HG03575 (cell line): ENCODE data around the gene TMEM184C.
A peak's percentile ranks its signal among the peaks of the same experiment; 100 is the strongest.

Experiments used
- ATAC-seq: cut with Tn5 transposase; IDR thresholded peaks from one replicate; pipeline ENCODE4 v1.9.1; 2021; ENCODE audit not compliant: unreplicated experiment, insufficient number of reproducible peaks, low FRiP score; ENCODE audit errors: extremely low read depth

TMEM184C gene

DNA sequence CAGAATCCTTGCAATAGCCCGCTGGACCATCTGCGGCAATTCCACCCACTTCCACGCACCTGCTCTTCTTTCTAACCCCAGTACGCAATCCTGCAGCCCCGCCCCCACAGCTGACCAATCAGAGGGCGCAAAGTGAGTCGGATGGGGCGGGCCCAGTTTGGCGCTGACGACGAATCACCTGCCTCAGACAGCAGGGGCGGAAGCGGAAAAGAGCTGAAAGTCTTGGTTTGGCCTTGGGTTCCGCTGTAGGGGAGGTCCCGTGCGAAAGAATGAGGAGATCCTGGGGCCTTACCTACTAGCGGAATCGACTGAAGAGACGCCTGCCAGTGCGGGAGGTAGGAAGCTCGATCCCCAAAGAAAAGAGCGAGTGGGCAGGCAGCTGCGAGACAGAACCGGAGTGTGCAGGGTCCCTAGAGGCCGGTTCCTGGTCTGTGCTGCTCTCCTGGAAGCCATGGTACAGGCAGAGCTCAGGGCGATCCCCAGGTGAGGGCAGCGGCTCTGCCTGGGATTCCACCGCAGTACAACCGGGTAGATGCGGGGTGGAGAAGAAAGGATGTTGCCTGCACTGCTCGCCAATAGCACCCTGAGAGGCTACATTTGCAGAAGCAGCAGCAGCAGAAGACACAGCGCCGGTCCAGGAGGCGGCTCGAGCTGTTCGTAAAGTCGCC lies at the start of gene TMEM184C:
TMEM184C (plus strand) TSS at position 225 of the 668 bp plus-strand sequence. CDS start 560 bp downstream, outside the sequence.
- ATAC-seq = peak; percentile 99

DNA sequence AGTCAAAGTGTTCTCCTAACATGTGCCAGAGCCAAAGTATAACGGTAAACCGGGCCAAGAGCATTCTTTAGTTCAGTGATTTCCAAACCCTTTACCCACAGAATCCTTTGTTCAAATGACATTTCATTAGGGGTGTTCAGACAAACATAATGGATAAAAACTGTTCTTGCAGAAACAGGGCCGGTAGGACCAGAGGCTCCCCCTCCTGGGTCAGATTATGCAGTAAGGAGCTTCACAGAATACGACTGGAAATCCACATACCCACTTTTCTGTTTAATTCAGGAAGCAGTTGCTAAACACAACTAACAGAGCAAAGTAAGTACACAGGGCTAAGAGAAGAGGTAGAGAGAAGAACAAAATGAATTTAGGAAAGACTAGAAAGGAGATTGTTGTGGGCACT lies 46.6 kb upstream of the TMEM184C start:
- no peak for ATAC-seq

DNA sequence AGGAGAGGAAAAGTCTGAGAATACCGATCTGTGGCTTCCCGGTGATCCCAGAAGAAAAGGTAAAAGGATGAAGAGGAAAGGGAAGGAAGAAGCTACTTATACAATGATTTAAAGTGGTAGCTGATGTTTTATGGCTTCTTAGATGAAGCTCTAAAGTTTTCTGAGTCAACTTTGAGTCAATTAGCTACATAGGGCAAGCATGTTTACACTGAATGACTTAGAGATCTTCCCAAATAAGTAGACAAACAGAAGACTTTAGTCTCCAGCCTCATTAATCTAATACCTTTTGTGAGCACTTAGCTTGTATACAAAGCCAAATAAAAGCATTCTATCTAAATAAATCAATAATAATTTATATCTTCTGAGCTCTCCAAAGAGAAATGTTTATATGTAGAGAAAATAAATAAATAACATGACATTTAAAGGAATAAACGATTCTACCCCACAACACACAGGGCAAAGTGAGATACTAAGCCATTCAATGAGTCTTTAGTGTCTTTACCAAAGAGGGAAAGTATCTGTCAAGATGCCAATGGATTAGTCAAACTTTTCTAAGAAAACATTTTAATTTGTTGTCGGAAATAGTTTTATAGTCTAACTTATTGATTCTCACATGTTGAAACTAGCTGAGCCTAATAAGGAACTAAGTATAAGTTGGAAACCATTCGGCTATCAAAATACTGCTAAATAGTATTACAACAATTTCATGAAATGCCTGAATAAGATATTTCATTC lies 46.0 kb upstream of the TMEM184C start:
- ATAC-seq = no peak

DNA sequence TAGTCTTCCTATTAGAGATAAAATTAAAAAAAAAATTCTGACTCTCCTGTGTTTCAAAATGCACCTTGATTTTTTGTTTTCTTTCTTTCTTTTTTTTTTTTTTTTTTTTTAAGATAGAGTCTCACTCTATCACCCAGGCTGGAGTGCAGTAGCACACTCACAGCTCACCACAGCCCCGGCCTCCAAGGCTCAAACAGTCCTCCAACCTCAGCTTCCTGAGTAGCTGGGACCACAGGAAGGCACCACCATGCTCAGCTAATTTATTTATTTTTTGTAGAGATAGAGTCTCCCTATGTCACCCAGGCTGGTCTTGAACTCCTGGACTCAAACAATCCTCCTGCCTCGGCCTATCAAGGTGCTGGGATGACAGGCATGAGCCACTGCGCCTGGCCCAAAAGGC lies 41.1 kb upstream of the TMEM184C start:
- ATAC-seq = no peak

DNA sequence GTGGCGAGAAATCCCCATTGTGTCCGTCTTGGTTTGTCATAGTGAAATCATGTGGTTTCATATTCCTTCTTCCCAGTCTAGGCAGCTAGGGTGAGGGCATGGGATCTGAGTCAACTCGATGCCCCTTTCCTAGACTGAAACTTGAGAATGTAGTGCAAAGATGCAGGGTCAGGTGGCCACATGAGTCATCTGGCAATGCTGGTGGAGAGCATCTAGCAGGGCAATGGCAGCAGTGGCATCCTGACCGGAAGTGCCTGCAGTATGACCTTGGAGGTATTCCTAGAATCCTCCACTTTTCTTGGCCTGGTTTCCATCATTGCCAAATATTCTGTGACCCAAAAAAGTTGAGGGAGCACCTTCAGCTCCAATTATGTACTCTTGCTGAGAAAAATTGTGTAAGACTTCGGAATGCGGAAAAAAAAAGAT lies 39.1 kb upstream of the TMEM184C start:
- no peak for ATAC-seq

DNA sequence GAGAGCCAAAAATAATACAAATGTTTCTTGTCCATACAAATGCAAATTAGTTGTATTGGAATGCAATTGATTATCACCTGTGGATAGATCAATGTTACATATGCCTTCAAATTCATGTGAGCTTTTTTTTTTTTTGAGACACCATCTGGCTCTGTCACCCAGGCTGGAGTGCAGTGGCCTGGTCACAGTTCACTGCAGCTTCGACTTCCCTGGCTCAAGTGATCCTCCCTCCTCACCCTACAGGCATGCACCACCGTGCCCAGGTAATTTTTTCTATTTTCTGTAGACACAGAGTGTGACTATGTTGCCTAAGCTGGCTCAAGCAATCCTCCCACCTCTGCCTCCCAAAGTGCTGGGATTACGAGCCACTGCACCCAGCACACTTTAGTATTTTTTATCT lies 38.6 kb upstream of the TMEM184C start:
- ATAC-seq = no peak

DNA sequence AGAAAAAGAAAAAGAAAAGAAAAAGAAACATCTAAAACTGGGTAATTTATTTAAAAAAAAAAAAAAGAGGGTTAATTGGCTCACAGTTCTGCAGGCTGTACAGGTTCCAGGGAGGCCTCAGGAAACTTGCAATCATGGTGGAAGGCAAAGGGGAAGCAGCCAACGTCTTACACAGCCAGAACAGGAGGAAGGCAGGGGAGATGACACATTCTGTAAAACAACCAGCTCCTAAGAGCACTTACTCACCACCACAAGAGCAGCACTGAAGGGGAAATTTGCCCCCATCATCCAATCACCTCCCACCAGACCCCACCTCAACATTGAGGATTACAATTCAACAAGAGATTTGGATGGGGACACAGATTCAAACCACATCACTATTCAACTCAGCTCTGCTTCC lies 36.8 kb upstream of the TMEM184C start:
- ATAC-seq = no peak

DNA sequence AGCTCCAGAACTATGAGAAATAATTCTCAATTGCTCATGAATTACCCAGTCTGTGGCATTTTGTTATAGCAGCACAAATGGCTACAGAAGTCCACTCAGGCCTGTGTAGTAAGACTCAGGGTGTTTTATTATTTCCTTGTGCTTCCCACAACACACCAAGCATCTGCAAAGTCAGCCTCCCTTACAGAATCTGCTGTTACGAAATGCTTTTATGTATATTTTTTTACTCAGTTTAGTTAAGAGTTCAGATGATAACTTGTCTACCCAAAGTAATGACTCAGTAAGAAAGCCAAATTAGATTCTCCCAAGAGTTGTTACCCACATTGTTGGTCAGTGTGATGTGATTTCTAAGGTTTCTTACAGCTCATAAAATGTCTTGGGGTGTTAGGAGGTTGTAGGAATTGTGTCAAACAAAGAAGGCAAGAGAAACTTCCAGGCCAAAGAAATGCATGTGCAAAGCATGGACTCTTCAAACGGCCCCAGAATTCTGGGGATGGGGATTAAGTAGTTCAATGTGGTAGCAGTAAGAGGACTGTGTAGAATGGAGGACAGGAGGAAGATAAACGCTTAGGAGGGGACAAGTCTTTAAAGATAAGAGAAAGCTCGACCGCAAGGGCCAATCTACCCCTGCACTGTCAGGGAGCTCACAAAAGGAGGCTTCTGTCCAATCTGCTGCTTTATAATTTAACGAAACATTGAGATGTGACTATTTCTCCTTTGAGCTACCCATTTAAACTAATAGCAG lies 35.4 kb upstream of the TMEM184C start:
- ATAC-seq = no peak

DNA sequence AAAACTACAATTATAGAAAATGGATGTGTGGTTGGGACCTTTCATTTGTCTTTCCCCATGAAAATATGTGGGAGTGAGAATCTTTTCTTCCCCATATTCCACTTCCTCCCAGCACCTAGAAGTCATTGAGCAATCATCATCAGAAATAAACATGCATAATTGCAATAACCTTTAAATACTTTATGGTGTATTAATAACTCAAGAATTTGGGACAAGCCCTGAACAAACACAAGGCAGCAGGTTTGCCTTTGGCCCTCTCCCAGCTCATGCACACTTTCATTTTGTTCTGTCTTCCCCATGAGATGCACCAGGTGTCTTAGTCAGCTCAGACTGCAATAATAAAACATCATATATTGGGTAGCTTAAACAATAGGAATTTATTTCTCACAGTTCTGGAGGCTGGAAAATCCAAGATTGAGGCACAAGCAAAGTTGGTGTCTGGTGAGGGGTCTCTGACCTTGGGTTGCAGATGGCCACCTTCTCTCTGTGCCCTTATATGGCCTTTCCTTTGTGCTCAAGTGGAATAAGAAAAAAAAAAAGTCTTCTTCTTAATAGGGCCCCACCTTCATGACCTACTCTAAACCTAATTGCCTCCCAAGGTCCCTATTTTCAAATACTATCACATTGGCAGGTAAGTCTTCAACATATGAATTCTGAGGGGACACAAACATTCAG lies 34.7 kb upstream of the TMEM184C start:
- no peak for ATAC-seq

DNA sequence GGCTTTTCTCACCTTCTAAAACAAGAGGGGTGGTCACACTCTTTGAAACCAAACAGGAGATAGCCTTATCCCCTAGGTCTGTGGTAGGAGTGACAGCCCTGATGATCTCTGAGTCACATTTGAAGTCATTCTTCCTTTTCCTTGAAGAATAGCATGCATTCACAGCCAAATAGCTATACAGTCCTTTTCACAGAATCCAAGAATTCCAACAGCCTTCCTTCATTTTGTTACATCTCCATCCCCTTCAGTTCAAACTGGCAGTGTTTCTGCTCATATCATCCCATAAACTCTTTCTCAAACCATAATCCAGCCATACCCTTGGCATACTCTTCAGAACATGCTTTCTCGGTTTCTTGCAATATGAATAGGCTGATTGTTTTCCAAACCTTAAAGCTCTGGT lies 33.3 kb upstream of the TMEM184C start:
- ATAC-seq = no peak

DNA sequence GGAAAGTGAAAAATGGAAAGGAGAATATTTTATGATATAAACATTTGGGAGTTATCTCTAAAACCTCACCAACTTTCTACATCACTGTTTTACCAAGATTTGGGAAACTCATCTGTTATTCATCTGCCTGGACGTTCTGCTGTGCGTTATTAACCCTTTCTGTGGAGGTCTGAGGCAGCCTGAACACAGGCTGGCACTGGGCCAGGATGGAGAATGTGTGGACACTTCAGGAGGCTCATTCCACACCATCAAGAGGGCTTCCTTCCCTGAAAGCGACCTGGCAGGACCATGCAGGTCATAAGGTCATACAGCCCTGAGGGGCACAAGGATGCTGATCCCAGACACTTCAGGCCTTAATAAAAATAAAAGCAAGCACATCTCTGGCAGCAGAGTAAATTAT lies 31.2 kb upstream of the TMEM184C start:
- no peak for ATAC-seq

DNA sequence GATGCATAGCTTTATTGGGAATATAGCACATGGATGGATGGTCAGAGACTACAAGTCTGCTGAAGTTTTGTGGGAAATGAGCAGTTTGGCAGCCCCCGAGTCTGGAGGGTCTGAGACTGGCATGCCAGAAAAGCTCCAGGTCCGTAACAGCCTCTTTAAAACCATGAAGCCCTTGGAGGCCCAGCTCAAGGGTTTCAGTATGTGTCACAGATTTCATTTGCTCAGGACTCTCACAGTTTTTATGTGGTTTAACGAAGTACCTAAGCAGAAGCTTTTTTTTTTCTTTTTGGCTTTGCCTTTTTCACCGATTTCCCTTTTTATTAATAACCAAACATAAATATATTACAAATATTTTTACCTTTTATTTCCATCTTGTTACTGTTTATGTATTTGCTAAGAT lies 30.6 kb upstream of the TMEM184C start:
- peak; percentile 76 for ATAC-seq

DNA sequence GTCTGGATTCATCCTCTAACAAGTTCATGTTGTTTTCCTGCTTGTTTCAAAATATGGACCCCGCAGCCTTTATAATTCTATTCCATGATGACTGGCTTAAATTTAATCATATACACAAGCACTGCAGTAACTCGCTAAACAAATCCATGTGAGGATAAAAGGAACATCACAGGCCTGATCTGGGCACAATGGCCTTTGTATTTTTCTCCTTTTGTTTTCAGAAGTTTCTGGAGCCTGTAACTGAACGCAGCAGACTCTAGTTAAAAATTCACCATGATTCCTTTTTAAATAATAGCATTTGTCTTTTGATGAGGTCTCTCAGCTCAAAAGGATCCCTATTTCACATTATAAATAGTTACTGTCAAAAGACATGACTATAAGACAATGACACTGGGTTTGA lies 30.2 kb upstream of the TMEM184C start:
- ATAC-seq = no peak

DNA sequence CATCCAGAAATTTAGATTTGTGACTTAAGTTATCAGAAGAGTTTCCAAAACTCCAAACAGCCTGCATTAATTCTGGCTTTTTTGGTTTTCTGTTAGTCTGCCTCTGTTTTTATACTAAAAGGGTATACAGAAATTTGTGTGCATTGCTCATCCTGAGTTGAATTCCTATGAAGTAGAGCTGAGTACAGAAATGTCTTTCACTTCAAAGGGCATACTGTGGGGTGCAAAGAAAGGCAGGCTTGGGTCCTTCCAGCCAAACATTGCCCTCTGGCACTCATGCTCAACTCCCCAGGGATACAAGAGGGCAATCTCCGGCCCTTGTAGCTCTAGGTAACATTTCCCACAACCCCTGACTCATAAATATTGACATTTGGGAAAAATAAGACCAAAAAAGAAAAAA lies 27.6 kb upstream of the TMEM184C start:
- no peak for ATAC-seq

DNA sequence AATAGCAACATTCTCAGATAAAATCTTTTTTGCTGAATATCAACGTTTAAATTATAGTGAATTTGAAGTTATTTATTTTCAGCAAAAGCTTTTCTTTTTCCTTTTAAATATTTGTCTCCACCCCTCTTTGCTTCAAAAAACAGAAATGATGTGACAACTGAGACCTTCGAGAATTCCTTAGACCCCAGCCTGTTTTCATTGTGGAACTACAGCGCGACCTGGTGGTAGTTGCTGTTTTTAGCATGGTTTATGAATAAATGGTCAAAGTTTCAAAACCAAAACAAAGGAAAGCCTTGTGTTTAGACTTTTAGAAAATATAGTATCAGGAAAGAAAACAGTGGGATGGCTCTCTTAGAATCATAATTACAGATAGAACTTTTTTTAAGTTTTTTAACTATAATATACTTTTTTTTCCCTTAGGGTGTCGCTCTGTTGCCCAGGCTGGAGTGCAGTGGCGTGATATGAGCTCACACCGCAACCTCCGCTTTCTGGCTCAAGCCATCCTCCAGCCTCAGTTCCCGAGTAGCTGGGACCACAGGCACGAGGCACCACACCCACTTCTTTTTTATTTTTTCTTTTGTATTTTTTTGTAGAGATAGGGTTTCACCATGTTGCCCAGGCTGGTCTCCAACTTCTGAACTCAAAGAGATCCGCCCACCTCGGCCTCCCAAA lies 26.8 kb upstream of the TMEM184C start:
- no peak for ATAC-seq

DNA sequence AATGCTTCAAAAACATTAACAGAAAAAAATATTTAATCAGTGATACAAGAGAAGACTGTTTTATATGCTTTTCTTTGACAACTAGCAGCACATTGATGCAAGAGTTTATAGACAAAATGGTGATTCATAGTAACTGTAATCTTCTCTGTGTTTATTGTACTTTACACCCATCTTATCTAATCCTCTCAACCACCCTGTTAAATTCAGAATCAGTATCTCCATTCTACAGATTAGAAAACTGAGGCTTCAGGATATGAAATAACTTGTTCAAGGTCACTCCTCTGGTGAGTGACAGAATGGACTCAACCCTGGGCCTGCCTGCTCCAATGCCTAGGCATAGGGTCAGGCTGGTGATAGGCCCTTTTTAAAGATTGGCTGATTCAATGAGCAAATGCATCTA lies 26.1 kb upstream of the TMEM184C start:
- ATAC-seq = no peak

DNA sequence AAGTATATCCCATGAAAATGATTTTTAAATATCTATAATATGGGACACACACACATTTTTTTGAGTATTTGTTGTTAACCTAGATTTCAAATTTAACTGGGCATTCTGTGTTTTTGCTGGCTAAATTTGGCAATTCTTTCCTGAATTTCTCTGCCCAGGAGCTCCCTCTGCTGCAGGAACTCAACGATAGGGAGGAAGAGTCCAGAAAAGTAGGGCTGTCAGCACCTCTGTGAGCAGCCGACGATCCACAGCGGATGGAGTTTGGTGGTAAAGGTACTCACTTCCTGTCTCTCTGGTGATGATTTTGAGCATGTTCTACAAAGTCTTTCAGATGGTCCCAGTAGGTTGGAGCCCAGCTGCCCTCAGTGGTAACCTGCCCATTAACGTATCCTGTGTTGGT lies 23.1 kb upstream of the TMEM184C start:
- ATAC-seq = no peak

DNA sequence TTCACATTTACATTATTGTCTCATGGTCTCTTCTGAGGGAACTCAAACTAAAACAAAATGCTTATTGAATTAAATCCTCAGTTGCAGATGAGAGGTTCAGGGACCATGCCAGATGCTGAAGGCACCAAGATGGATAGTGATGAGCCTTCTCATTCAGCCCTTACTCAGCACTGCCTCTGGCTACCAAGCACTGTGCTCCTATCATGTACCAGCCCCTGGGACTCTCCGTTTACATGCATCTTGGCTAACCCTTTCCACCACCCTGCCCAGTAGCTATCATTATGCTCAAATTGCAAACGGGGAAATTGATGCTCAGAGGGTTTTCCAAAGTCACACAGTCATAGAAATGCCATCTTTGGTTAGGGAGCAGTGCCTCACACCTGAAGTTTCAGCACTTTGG lies 22.6 kb upstream of the TMEM184C start:
- ATAC-seq = no peak

DNA sequence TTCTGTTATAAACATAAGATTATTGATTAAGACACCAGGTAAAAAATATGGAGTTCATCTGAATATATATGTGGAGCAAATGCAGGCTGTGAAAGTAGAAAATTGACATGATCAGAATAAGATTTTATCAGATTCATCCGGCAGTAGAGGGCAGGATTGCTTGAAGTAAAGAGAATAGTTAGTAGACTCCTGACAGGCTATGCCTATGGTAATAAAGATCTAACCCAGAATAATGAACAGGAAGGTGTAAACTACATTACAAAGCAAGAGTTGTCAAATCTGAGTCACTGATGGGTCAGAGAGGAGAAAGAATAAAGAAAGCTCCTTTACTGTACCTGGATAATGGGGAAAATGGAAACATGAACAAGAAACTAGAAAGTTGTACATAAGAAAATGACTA lies 20.8 kb upstream of the TMEM184C start:
- ATAC-seq = no peak
